Measurements from ENCODE around the gene STRIP1. TPM values are rescaled to one million over a fixed set of nuclear protein-coding genes. Genes with fewer than 3 reads are reported as not detected.

STRIP1 gene
- total RNA-seq, 2 donors from 2014 or later = 14.6 to 19.1 TPM

DNA sequence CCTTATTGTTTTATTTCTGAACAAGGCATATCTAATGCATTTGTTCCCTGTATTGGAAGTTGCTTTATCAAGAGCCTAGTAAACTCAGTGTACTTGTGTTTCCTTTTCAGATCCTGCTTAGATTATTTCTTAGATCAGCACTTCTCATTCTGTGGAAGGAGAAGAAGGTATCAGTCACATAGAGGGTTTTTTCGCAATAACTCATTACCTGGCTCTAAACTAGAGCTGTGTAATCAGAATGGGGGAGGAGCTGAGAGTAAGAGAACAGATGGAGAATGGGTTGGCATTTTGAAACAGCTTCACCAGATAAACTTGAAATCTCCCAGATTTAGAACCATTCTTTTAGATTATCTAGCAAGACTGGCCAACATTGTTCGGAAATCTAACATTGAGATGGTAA, 38.9 kb upstream of the STRIP1 start:
- no peaks in the 10 kb centered on the region for H3K36me3 ChIP-seq
- H3K27ac ChIP-seq = no peak overlapping the region
- no peaks in the 10 kb centered on the region for H3K27me3 ChIP-seq
- H3K4me3 ChIP-seq = no peak overlapping the region
- no peak for TF ChIP-seq CTCF (IDR thresholded peaks at IDR 0.05)
- H3K4me1 ChIP-seq = peaks cover 0 to 46% of the 10 kb centered on the region in 2 donors
- no peaks in the 10 kb centered on the region for H3K9me3 ChIP-seq
- no peak for DNase-seq (ENCODE audit: low spot score)

GRCh38 chr1:109996476-109996875, 37.9 kb upstream of the STRIP1 start:
- no peak for TF ChIP-seq CTCF (IDR thresholded peaks at IDR 0.05)
- no peaks in the 10 kb centered on the region for H3K27me3 ChIP-seq
- H3K36me3 ChIP-seq = no peaks in the 10 kb centered on the region
- DNase-seq (ENCODE audit: low spot score) = no peak
- no peaks in the 10 kb centered on the region for H3K9me3 ChIP-seq
- H3K4me1 ChIP-seq = peaks cover 0 to 37% of the 10 kb centered on the region in 2 donors
- H3K27ac ChIP-seq = no peak overlapping the region
- H3K4me3 ChIP-seq = no peak overlapping the region

GRCh38 chr1:109997204-109997866, 37.1 kb upstream of the STRIP1 start:
- Histone ChIP-seq H3K4me1 (peaks cover 0 to 35% of the 10 kb centered on the region in 2 donors), H3K9me3 (no peaks in the 10 kb centered on the region), H3K36me3 (no peaks in the 10 kb centered on the region), H3K4me3 (no peak overlapping the region), H3K27me3 (no peaks in the 10 kb centered on the region), H3K27ac (no peak overlapping the region)
- TF ChIP-seq CTCF (IDR thresholded peaks at IDR 0.05) = no peak
- DNase-seq (ENCODE audit: low spot score) = no peak

GRCh38 chr1:109997867-109998229, 36.6 kb upstream of the STRIP1 start:
- H3K4me3 ChIP-seq = no peak overlapping the region
- no peak for TF ChIP-seq CTCF (IDR thresholded peaks at IDR 0.05)
- no peak overlapping the region for H3K27ac ChIP-seq
- H3K4me1 ChIP-seq = peaks cover 0 to 37% of the 10 kb centered on the region in 2 donors
- H3K9me3 ChIP-seq = no peaks in the 10 kb centered on the region
- H3K27me3 ChIP-seq = no peaks in the 10 kb centered on the region
- no peak for DNase-seq (ENCODE audit: low spot score)
- no peaks in the 10 kb centered on the region for H3K36me3 ChIP-seq

GRCh38 chr1:110002695-110003094, 31.7 kb upstream of the STRIP1 start:
- DNase-seq (ENCODE audit: low spot score) = no peak
- Histone ChIP-seq H3K4me3 (no peak overlapping the region), H3K9me3 (no peaks in the 10 kb centered on the region), H3K4me1 (peaks cover 0 to 51% of the 10 kb centered on the region in 2 donors), H3K27me3 (no peaks in the 10 kb centered on the region), H3K36me3 (no peaks in the 10 kb centered on the region), H3K27ac (no peak overlapping the region)
- no peak for TF ChIP-seq CTCF (IDR thresholded peaks at IDR 0.05)
